Bronchial epithelial cell (primary cell): ENCODE data around the gene FIGNL2. TPM values are rescaled to one million over a fixed set of nuclear protein-coding genes. Genes with fewer than 3 reads are reported as not detected.

Experiments used
- DNase-seq: peaks from one replicate; pipeline ENCODE4 v3.0.0-alpha.2; 2010; ENCODE audit warnings: low read depth
- FAIRE-seq: peaks from 2 replicates; lab custom pipeline; 2011; peaks lifted over from hg19 to GRCh38; lab: Jason Lieb, UNC
- H3K27me3 ChIP-seq: 2 replicates; pipeline ENCODE4 v1.5.1; 2011; ENCODE audit warnings: low read length; ENCODE audit not compliant: control insufficient read depth, insufficient read depth
- H3K36me3 ChIP-seq: 2 replicates; pipeline ENCODE4 v1.5.1; 2011; ENCODE audit warnings: low read length; ENCODE audit not compliant: control insufficient read depth, insufficient read depth
- H3K4me3 ChIP-seq: 2 replicates; pipeline ENCODE4 v1.5.1; 2011; ENCODE audit warnings: mild to moderate bottlenecking, low read depth, low read length, control low read depth
- total RNA-seq: library from RNA; depleted of rRNA; stranded (reverse); fragments of >200 nt; gene quantifications from 2 replicates; pipeline ENCODE4 v1.2.1, GENCODE V29; 2014
- TF ChIP-seq, protein P1 (sequence below): IDR thresholded peaks from 2 replicates; pipeline ENCODE4 v1.5.1; 2011; ENCODE audit warnings: mild to moderate bottlenecking, moderate library complexity, low read length, control low read depth, inconsistent platforms; ENCODE audit not compliant: insufficient read depth, severe bottlenecking

Gene FIGNL2
- total RNA-seq, 1 donor from 2014 or later = not detected

DNA sequence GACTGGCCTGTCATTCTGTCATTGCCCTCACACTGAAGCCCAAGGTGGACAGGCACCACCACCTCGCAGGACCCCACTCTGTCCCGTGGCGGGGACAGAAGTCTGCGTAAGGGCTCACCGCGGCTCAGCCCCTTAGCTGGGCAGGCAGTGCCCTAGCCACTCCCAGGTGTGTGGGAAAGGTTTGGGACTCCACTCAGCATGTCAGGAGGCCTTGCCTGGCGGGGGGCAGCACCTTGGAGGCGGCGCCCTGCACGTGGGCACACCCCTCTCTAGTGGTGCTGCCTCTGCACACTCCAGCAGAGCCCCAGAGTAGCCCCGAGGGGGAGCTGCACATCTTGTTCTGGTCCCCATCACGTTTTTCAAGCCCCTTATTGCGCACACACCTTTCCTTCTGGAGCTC is 35.6 kb downstream of the FIGNL2 start:
- Histone ChIP-seq H3K27me3 (peaks cover 6% of the 10 kb centered on the region), H3K4me3 (no peak overlapping the region), H3K36me3 (no peaks in the 10 kb centered on the region)
- no peak for DNase-seq
- TF ChIP-seq, protein P1, sequence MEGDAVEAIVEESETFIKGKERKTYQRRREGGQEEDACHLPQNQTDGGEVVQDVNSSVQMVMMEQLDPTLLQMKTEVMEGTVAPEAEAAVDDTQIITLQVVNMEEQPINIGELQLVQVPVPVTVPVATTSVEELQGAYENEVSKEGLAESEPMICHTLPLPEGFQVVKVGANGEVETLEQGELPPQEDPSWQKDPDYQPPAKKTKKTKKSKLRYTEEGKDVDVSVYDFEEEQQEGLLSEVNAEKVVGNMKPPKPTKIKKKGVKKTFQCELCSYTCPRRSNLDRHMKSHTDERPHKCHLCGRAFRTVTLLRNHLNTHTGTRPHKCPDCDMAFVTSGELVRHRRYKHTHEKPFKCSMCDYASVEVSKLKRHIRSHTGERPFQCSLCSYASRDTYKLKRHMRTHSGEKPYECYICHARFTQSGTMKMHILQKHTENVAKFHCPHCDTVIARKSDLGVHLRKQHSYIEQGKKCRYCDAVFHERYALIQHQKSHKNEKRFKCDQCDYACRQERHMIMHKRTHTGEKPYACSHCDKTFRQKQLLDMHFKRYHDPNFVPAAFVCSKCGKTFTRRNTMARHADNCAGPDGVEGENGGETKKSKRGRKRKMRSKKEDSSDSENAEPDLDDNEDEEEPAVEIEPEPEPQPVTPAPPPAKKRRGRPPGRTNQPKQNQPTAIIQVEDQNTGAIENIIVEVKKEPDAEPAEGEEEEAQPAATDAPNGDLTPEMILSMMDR = no peak
- FAIRE-seq = no peak

DNA sequence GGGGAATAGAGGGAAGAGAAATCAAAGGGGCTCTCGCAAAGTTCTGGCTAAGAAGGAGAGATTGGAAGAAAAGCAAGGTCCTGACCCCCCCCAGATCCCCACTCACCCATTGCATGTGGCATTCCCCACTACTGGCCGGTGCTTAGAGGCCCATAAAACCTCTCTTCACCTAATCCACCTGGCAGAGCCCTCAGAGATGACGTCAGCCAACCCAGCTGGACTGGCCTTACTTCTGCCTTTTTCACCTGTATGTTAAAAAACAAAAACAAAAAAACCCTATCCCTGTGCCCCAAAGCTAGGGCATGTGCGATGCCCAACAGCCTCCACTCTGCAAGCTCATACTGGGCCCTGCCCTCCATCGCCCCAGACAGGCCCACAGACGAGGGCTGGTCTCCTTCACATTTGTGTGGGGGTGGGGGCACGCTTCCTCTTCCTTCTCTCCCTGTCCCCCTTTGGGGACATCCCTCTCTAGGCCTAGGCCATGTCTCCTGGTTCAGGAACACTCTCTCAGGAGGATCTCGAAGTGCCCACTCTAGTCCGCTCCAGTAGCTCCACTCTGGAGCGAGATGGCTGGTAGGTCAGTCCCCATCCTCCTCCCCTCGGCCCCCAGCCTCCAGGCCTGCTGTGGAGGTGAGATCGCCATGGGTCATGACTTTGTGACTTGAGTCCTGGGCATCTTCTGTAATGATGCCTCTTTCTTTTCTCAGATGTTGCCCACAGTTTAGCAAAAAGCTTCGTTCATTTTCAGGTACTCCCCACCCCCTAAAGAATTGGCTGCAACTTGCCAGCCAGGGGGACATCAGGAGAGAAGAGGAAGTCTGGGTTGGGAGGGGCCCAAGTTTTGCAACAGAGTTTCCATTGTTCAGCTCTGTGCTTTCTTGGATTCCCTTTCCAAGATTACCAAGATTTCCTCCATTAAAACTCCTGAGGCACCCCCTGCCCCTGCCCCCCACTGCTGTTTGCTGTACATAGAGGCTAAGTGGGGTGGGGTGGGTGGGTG is 37.0 kb downstream of the FIGNL2 start:
- FAIRE-seq (no peak), DNase-seq (no peak)
- TF ChIP-seq, protein P1 = no peak
- Histone ChIP-seq H3K4me3 (no peak overlapping the region), H3K27me3 (peaks cover 6% of the 10 kb centered on the region), H3K36me3 (no peaks in the 10 kb centered on the region)

DNA sequence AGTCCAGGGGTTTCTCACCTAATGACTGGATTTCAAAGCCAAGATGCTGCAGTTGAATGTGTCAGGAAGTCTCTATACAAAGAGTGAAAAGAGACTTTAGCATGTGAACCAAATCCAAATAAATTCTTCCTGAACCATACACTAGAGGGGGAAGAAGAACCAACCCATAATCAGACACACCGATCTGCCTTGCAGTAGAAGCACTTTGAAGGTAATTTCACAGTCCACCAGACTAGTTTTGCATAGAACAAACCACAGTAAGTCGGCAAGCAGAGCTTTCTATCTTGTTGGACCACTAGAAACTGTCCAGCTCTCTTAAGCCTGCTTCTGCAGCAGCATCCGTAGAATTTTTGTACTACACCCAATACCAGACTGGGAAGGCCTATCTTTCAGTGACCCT is 39.3 kb downstream of the FIGNL2 start:
- TF ChIP-seq, protein P1 = no peak
- DNase-seq (no peak), FAIRE-seq (peak; percentile 32)

DNA sequence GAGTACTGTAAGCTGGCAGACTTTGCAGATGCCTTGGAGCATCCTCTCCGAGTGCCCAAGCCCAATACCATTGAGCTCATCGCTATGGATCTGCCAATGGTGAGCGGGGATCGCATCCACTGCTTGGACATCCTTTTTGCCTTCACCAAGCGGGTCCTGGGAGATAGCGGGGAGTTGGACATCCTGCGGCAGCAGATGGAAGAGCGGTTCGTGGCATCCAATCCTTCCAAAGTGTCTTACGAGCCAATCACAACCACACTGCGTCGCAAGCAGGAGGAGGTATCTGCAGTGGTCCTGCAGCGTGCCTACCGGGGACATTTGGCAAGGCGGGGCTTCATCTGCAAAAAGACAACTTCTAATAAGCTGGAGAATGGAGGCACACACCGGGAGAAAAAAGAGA is 41.6 kb downstream of the FIGNL2 start:
- FAIRE-seq (no peak), DNase-seq (no peak)
- TF ChIP-seq, protein P1 = no peak
- H3K27me3 ChIP-seq = no peaks in the 10 kb centered on the region
- no peaks in the 10 kb centered on the region for H3K36me3 ChIP-seq
- H3K4me3 ChIP-seq = no peak overlapping the region

More for the DNA sequence above, 39.3 kb downstream of the FIGNL2 start:
- H3K27me3 ChIP-seq = no peaks in the 10 kb centered on the region
- H3K36me3 ChIP-seq = no peaks in the 10 kb centered on the region
- H3K4me3 ChIP-seq = no peak overlapping the region

DNA sequence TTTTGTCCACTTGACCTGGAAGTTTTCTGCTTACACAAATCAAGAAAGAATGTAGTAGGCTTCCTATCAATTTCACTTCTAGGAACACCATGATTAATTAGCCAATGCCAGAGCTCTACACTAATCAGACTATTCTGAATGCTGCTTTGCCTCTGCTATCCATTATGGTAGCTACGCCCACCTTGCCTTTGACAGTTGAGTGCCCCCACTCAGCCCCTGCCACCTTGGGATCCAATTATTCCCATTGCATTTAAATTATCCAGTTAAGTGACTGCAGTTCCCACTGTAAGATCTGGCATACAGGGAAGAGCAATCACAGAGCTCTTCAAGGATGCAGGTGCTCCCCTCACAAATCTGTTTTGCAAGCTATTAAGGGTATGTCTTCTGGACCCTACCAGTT is 47.5 kb downstream of the FIGNL2 start:
- Histone ChIP-seq H3K27me3 (no peaks in the 10 kb centered on the region), H3K4me3 (no peak overlapping the region), H3K36me3 (no peaks in the 10 kb centered on the region)
- TF ChIP-seq, protein P1 = no peak
- no peak for DNase-seq
- FAIRE-seq = no peak
